Activated naive CD4-positive, alpha-beta T cell treated with anti-CD3 and anti-CD28 coated beads, Interleukin-2, amount 50 U/mL, for 16 hours (primary cell): ENCODE results near the gene MED12L.
"Not testable (repeated sequence)": the region's sequence is repeated elsewhere in the genome, so short reads cannot be mapped to it uniquely, and the experiment has no call there.

ENCODE experiments used
- DNase-seq: peaks from one replicate; pipeline ENCODE4 v3.0.0-alpha.2; 2020

MED12L gene

GRCh38 chr3:151387432-151387831, 302.0 kb downstream of the MED12L start:
- DNase-seq: no peak

- DNase-seq: no peak
These were observed 302.4 kb downstream of the MED12L start for GRCh38 chr3:151387842-151388241.

DNA sequence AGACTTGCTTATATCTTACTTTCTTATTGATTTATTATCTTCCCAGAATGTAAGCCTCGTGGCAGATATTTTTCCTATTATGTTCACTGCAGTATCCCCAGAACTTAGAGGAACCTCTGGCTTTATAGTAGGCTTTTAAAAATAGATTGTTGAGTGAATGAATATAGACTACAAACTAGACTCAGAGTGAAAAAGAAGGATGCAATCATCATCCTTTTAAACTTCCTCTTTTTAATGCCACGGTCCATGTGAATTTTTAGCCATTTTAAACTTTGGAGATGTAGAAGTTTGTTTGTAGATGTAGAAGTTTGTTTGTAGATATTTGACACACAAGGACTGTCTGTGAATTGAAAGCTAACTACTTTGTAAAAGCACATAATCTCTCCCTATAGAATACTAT, 306.3 kb downstream of the MED12L start:
- no peak for DNase-seq

GRCh38 chr3:151392191-151392590, 306.7 kb downstream of the MED12L start:
- DNase-seq: not testable (repeated sequence)

DNA sequence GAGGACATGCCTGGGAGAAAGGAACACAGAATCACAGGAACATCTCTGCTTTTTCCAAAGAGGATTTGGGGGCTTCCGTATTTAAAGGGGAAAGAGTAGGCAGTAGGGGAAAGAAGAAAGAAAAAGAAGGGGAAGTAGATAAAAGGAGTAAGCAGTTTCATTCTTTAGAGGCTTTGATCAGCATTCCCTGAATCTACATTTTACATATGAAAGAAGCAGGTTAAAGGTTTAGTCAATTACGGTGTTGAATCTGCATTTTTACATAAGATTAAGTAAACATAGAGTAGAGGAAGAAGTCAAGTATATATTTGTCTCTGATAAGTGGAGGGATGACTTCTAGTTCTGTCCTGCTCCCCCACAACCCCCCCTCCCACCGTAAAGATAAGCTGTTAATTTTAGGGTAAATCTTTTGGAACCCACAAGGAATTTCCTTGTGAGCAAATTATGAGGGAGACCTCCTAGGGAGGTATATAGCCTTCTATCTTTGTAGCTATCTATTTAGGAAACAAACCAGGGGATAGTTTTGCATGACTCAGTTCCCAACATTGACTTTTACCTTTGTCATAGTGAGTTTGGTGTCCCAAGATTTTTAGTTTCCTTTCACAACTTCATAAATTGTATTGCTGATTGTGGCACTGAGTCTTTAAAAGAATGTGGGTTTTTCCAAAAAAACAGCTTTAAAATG, 307.8 kb downstream of the MED12L start:
- no peak for DNase-seq

DNA sequence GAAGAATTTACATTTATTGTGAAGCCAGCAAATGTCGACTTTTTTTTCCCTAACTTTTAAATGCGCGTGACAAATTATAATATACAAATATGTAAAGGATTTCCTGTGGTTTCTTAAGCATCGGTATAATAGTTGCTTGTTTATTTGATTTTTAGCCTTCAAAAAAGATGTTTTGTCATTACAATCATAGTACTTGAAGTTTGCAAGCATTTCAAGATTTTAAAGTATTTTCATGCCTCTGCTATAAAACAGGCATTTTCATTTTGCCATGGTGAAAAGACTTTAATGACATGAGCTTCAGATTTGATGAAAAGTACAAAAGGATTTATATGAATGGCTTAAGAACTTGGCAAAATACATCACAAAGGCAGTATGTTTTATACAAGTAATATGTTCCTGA, 308.5 kb downstream of the MED12L start:
- no peak for DNase-seq

DNA sequence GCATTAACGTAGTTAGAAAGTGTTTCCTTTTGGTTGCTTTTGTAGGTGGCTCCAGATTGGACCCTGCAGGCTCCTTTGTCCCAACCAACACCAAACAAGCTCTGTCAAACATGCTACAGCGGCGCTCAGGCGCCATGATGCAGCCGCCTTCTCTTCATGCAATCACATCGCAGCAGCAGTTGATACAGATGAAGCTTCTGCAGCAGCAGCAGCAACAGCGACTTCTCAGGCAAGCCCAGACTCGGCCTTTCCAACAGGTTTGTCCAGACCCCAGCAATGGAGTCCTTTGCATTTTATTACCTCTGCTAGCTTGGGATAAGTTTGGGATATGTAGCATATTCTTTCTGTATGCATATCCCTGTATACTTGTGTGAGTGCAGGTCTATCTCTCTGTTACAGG, 309.1 kb downstream of the MED12L start:
- DNase-seq: no peak

GRCh38 chr3:151395806-151396205, 310.3 kb downstream of the MED12L start:
- DNase-seq: no peak

DNA sequence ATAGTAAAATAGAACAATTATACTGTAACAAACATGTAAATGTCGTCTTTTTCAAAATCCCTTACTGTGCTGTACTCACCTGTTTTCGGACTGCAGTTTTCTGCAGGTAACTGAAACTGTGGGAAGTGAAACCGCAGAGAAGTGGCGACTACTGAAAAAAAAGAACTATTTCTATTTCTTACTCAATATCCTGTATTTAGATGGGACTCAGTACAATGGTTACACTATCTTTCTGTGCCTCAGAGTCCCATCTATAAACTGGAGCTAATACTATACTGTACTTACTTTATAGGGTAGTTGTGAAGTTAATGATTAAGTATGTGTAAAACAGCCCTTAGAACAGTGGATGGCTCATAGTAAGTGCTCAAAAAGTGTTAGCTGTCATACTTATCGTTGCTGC, 313.4 kb downstream of the MED12L start:
- DNase-seq: no peak

- DNase-seq: no peak
These were observed 314.9 kb downstream of the MED12L start for GRCh38 chr3:151400341-151400740.

GRCh38 chr3:151402349-151402748, 316.9 kb downstream of the MED12L start:
- DNase-seq: no peak

- no peak for DNase-seq
These were observed 317.8 kb downstream of the MED12L start for GRCh38 chr3:151403246-151403645.

DNA sequence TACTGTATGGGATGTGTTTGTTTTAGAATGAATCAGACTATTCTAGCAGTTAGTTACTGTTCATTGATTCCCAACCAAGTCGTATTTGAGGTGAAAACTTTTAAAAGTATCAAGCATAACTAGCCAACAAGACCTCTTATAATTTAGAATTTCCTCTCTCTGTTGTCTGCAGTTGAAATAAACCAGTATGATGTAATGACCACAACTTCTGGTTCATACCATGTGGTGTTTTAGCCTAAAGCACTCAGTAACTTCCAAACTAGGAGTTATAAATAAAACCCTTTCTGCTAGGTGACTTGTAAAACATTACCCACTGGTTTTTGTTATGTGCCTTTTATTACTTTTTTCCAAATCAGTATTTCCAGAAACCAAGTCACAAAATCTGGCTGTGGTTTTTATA, 318.9 kb downstream of the MED12L start:
- no peak for DNase-seq

DNA sequence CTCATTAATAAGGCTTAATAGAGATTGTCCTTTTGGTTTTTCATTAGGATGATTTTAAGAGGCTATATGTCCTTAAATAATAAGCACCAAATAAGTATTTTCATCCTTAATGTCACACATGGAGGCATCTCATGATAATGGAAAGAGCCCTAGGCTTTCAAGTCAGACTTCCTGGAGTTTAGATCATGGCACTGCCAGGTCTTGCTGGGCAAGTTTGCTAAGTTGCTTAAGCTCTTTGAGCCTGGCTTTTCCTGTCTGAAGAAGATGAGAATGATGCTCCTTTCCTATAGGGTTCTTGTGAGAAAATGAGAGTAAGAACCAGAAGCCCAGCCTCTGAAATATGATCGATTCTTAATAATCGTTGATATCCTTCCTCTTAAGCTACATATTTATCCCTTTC, 322.5 kb downstream of the MED12L start:
- DNase-seq: no peak

DNA sequence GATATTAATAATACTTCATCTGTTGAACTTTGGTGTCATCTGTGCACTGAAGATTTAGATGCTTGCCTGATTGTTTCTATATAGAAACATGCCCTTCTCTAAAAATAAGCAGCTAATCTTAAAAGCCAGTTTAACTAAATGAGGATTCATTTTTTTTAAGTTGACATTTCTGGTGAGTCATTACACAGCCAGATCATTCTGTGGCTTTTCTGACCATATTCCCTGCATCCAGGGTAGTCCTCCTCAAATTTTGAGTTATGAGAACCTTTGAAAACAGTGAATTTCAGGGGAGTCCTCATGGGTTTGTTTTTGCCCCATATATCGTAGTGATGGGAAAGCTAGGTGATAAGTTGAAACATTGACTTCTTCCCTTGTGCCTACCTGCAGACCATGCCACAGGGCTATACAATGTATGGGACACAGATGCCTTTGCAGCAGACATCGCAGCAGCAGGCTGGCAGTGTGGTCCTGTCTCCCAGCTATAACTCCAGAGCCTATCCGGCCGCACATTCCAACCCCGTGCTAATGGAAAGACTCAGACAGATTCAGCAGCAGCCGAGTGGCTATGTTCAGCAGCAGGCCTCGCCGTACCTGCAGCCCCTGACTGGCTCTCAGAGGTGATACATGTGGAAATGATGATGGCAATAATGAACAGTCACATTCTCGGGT, 325.6 kb downstream of the MED12L start:
- DNase-seq: no peak

DNA sequence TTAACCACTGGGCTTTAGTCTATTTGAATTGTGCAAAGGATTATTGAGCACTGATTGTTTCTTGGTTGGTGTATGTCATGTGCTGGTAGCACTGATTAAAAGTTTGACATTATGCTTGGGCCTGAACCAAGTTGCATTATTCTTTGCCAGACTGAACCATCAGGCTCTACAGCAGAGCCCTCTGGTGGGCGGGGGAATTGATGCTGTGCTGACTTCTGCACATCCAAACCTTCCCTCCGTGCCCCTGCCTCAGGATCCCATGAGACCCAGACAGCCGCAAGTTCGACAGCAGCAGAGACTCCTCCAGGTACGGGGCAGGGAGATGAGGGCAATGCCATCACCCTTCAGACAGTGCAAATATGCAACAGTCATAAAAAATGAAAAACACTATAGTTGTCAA, 327.5 kb downstream of the MED12L start:
- no peak for DNase-seq

DNA sequence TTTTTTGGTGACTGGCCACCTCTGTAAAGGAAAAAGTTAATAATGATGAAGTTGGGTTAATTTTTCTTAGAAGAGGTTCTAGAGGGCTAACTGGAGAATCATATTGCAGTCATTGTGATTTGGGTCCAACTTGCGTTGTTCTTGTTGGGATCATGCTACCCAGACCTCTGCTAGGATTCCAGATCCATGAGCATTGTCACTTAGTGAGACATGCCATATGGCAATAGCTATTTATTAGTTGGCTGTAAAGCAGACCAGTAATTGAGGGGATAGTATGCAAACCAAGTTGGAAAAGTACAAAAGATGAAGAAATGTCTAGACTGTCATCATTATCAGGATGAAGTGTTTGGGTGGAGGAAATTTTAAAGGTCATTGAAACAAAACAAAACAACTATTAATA, 329.8 kb downstream of the MED12L start:
- DNase-seq: no peak

GRCh38 chr3:151419806-151420205, 334.3 kb downstream of the MED12L start:
- DNase-seq: no peak

DNA sequence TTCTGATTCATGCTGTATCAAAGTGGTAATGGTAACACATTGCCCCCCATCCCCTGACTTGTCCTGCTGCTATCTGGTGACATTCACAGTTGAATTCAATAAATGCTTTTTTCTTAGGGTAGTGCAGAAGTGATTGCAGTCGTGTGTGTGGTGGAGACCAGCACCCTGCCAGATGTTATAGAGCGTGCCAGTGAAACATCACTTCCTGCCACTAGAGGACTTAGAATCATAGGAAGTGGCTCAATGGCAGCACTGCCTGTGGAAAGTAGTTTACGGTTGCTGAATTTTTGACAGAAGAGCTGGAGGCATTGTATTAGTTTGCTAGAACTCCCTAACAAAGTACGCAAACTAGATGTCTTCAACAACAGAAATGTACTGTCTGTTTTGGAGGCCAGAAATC, 336.5 kb downstream of the MED12L start:
- no peak for DNase-seq

GRCh38 chr3:151423091-151423490, 337.6 kb downstream of the MED12L start:
- no peak for DNase-seq

GRCh38 chr3:151425627-151426340, 340.3 kb downstream of the MED12L start:
- DNase-seq: no peak

- no peak for DNase-seq
These were observed 340.8 kb downstream of the MED12L start for GRCh38 chr3:151426341-151426657.

DNA sequence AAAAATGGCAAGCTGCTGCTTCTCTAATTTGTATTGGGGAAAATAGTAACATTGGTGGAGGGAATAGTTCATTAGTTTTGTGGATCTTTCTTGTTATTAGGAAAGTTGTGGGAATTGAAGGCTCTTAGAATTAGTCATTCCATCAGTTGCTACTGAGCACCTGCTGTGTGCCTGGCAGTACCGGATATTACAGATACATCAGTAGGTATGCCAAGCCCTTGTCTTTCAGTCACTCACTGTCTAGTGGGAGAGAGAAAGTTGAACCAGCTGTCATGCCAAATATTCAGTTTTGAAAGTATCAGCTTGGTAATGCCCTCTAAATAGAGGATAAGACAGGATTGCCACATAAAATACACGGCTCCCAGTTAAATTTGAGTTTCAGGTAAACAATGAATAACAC, 342.9 kb downstream of the MED12L start:
- no peak for DNase-seq

GRCh38 chr3:151430821-151431484, 345.5 kb downstream of the MED12L start:
- DNase-seq: no peak
